Naive B cell (primary cell): ENCODE measurements around the gene HIVEP1. TPM values are rescaled to one million over a fixed set of nuclear protein-coding genes. Genes with fewer than 3 reads are reported as not detected.

Experiments
- ATAC-seq, 2 donors: fragments of 150-1000 bp; cut with Tn5 transposase; 2 replicates each; pipeline ENCODE4 v1.10.0; 2021; ENCODE audit warnings: low read depth in 2 of 2, mild to moderate bottlenecking in 2 of 2, moderate library complexity in 2 of 2
- DNase-seq: peaks from one replicate; pipeline ENCODE4 v3.0.0; 2022
- H3K27ac Mint-ChIP-seq, 6 donors: one replicate each; pipeline ENCODE4 v1.8.0; 2020 to 2022; ENCODE audit warnings: mild to moderate bottlenecking in 6 of 6, mixed read lengths in 6 of 6, moderate library complexity in 5 of 6, inconsistent platforms in 2 of 6
- H3K27me3 Mint-ChIP-seq, 3 donors: one replicate each; pipeline ENCODE4 v1.8.0; 2021 to 2022; ENCODE audit warnings: mixed read lengths in 3 of 3, mild to moderate bottlenecking in 1 of 3
- H3K36me3 Mint-ChIP-seq, 2 donors: one replicate each; pipeline ENCODE4 v1.8.0; 2020 to 2022; ENCODE audit warnings: mixed read lengths in 2 of 2, inconsistent platforms in 1 of 2, mild to moderate bottlenecking in 1 of 2
- H3K4me1 Mint-ChIP-seq, 3 donors: one replicate each; pipeline ENCODE4 v1.8.0; 2020 to 2022; ENCODE audit warnings: mixed read lengths in 3 of 3, inconsistent platforms in 1 of 3, mild to moderate bottlenecking in 1 of 3, moderate library complexity in 1 of 3
- H3K4me3 Mint-ChIP-seq, 8 donors: one replicate each; pipeline ENCODE4 v1.8.0; 2020 to 2022; ENCODE audit warnings: mild to moderate bottlenecking in 8 of 8, mixed read lengths in 8 of 8, moderate library complexity in 8 of 8, inconsistent platforms in 2 of 8
- H3K9me3 Mint-ChIP-seq, 7 donors: one replicate each; pipeline ENCODE4 v1.8.0; 2020 to 2022; ENCODE audit warnings: mixed read lengths in 7 of 7, mild to moderate bottlenecking in 5 of 7, inconsistent platforms in 2 of 7, moderate library complexity in 1 of 7
- polyA plus RNA-seq, 6 donors: library from polyadenylated mRNA; unstranded; fragments of 300-500 nt; fragmentation: Illumina TruSeq; gene quantifications; one replicate each; pipeline ENCODE4 v1.2.3, GENCODE V29; 2021; ENCODE audit warnings: low read depth in 6 of 6

The HIVEP1 gene
- polyA plus RNA-seq, 6 donors from 2014 or later = 8.2 to 10.2 (median 8.7) TPM; not detected in 1

DNA sequence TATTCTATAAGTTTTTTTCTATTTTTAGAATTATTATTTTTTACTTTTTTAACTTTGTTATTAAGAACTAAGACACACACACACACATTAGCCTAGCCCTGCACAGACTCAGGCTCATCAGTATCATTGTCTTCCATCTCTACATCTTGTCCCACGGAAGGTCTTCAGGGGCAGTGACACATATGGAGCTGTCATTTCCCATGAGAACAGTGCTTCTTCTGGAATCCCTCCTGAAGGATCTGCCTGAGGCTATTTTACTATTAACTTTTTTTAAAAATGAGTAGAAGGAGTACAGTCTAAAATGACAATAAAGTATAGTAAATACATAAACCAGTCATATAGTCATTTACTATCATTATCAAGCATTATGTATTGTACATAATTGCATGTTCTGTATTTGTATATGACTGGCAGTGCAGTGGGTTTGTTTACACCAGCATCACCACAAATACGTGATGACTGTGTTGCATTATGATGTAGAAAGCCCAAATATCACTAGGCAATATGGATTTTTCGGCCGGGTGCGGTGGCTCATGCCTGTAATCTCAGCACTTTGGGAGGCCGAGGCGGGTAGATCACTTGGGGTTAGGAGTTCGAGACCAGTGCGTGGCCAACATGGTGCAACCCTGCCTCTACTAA, 57.9 kb downstream of the HIVEP1 start:
- Mint-ChIP-seq H3K36me3 (peaks cover 0 to 7% of the 10 kb centered on the region in 2 donors), H3K27me3 (no peaks in the 10 kb centered on the region), H3K4me3 (no peak overlapping the region), H3K9me3 (no peaks in the 10 kb centered on the region), H3K4me1 (peaks cover 33 to 47% (median 34%) of the 10 kb centered on the region in 3 donors), H3K27ac (no peak overlapping the region)
- ATAC-seq (no peak), DNase-seq (no peak)

DNA sequence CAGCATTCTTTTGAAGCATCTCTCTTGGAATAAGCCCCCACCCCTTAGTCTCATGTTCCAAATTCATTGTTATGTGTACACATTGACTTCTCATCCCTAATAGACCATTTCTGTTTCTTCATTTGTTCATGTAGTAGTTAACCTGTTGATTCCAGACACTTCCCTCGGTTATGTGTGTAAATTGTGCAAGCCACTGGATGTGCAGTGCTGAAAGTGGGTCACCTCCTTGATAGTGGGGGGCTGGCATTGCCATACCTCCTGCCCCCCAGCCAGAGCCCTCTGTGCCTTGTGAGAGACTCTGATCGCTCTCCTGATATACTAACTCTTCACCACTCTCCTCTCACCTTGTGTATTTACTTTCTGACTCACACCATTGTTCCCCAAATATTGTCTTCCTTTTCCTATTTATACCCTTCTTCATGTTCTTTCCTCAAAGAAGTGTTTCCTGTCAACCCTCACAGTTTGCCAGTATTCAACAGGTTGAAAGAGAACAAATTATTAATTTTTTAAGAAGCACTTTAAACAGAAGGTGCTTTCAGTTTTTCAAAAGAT, 59.0 kb downstream of the HIVEP1 start:
- no peak for ATAC-seq
- DNase-seq = no peak
- Mint-ChIP-seq H3K9me3 (no peaks in the 10 kb centered on the region), H3K4me1 (peaks cover 26 to 40% (median 26%) of the 10 kb centered on the region in 3 donors), H3K27me3 (no peaks in the 10 kb centered on the region), H3K27ac (peak overlapping the region in 4 of 6 donors; percentile 21 to 78 (median 55)), H3K36me3 (peaks cover 0 to 7% of the 10 kb centered on the region in 2 donors), H3K4me3 (no peak overlapping the region)

DNA sequence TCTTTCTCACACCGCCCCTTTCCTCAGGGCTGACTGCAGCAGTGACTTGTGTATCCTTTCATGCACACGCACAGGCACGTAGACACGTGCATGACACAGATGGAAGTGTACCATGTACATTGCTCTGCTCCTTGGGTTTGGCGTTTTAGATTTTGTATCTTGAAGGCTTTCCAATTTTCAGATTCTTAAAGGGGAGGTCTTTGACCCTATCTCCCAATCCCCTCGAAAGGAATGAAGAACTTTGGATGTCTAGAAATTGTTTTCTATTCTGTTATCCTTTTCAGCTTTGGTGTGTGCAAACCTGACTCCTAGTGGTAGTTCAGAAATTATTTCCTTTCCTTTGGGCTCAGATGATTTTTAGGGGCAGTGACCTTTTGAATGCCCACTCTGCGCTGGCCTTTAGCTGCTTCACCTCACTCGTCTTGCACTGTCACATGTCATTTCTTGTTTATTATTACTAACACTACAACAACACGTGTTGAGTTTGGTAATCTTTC, 63.0 kb downstream of the HIVEP1 start:
- Mint-ChIP-seq H3K4me3 (no peak overlapping the region), H3K36me3 (peaks cover 5 to 7% of the 10 kb centered on the region in 2 donors), H3K27me3 (no peaks in the 10 kb centered on the region), H3K4me1 (peaks cover 24 to 35% (median 28%) of the 10 kb centered on the region in 3 donors), H3K27ac (peak overlapping the region in 3 of 6 donors; percentile 39 to 64 (median 41)), H3K9me3 (no peaks in the 10 kb centered on the region)
- ATAC-seq (no peak), DNase-seq (no peak)

DNA sequence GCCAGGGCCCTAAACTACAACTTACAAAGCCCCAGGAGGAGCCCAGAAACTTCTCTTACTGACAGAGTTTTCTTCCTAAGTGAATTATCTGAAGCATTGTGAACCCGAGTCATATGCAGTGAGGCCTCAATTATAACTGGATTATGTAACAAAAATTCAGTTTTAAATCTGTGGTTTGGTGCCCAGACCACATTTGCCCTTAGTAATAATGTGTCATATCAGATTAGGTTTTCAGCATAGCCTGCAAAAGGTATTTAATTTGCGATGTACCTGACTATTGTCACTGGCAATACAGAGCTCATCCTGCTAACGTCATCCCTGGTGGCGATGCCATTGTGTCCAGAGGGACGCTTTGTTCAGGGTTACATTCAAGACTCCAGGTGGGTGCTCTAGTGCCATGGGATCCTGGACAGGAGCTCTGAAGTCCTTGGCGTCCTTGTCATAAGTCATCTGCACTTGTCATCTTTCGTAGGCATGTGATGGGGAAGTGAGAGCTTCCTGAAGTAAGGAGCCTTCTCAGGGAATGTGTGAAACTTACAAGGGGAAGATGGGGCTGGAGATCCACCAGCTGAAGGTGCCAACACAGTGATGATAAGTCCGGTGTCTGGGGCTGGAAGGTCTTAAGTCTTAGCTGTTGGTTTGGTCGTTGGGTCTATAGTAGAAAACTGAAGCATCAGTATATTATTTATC, 65.1 kb downstream of the HIVEP1 start:
- H3K4me3 Mint-ChIP-seq = no peak overlapping the region
- peak overlapping the region in 2 of 6 donors; percentile 21 to 39 for H3K27ac Mint-ChIP-seq
- H3K4me1 Mint-ChIP-seq = peaks cover 33 to 38% (median 34%) of the 10 kb centered on the region in 3 donors

DNA sequence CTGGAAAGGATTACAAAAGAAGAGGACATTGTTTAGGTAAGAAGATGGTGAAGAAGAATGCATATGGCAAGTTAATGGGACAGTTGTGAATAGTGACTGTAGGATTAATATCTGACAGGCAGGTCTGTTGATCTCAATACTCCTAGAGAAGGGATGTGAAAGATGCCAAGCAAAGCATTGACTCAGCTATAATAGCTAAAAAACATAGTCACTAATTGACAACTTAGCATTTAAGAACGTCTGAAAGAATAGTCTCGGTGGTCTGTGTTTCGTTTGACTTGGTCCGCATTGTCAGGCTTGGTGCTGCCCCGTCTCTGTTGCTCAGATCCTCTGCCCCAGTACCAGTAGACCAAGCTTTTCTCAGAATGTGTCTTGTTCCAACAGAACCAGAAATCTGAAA, 65.9 kb downstream of the HIVEP1 start:
- peaks cover 0 to 5% of the 10 kb centered on the region in 2 donors for H3K36me3 Mint-ChIP-seq
- ATAC-seq = no peak
- peaks cover 28 to 41% (median 37%) of the 10 kb centered on the region in 3 donors for H3K4me1 Mint-ChIP-seq
- peak overlapping the region in 2 of 6 donors; percentile 21 to 27 for H3K27ac Mint-ChIP-seq
- no peak overlapping the region for H3K4me3 Mint-ChIP-seq
- no peaks in the 10 kb centered on the region for H3K27me3 Mint-ChIP-seq
- no peaks in the 10 kb centered on the region for H3K9me3 Mint-ChIP-seq
- DNase-seq = no peak

More for the DNA sequence above, 65.1 kb downstream of the HIVEP1 start:
- Mint-ChIP-seq H3K27me3 (no peaks in the 10 kb centered on the region), H3K9me3 (no peaks in the 10 kb centered on the region), H3K36me3 (peaks cover 5% of the 10 kb centered on the region in 2 donors)
- DNase-seq (no peak), ATAC-seq (no peak)

DNA sequence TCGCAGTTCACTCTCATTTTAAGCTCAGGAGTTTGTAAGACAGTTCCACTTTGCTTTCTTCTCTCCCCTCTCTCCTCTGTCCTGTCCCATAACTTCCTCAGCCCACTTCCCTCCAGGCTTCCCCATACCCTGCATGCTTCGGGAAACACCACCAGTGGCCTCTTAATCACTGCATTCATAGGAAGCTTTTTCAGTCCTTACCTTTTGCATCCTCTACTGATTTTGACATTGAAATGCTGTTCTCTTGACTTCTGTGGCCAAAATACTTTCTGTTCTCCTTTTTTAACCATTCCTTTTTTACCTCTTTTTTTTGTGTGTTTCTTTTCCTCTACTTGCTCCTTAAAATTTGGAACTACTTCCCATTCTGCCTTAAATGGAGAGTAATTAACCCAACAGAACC, 69.7 kb downstream of the HIVEP1 start:
- H3K27me3 Mint-ChIP-seq = no peaks in the 10 kb centered on the region
- peaks cover 0 to 5% of the 10 kb centered on the region in 2 donors for H3K36me3 Mint-ChIP-seq
- H3K9me3 Mint-ChIP-seq = no peaks in the 10 kb centered on the region
- H3K27ac Mint-ChIP-seq = peak overlapping the region; percentile 52 to 88 (median 66)
- H3K4me3 Mint-ChIP-seq = peak overlapping the region in 6 of 8 donors; percentile 6 to 89 (median 44)
- DNase-seq (no peak), ATAC-seq (peak; percentile 37)
- peaks cover 36 to 54% (median 39%) of the 10 kb centered on the region in 3 donors for H3K4me1 Mint-ChIP-seq

DNA sequence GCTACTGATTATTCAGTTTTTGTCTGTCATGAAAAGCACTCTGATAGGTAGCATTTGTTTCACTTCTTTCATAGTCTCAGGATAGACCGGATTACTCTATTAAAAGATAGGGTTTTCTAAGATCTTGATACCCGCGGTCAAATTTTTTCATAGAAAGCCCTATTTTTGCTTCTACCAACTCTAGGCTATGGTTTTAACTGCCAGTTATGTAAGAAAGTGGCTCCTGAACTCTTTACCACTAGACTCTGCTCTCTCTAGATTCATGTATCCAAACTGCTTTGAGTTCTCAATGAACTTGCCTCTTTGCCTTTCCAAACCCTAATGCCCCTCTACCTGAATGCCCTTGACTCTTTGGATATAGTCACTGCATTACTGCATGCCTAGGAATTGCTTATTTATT, 70.3 kb downstream of the HIVEP1 start:
- H3K27me3 Mint-ChIP-seq = no peaks in the 10 kb centered on the region
- peaks cover 36 to 53% (median 39%) of the 10 kb centered on the region in 3 donors for H3K4me1 Mint-ChIP-seq
- DNase-seq (no peak), ATAC-seq (no peak)
- peak overlapping the region in 1 of 6 donors; percentile 66 for H3K27ac Mint-ChIP-seq
- H3K4me3 Mint-ChIP-seq = no peak overlapping the region
- H3K36me3 Mint-ChIP-seq = peaks cover 0 to 5% of the 10 kb centered on the region in 2 donors
- no peaks in the 10 kb centered on the region for H3K9me3 Mint-ChIP-seq

DNA sequence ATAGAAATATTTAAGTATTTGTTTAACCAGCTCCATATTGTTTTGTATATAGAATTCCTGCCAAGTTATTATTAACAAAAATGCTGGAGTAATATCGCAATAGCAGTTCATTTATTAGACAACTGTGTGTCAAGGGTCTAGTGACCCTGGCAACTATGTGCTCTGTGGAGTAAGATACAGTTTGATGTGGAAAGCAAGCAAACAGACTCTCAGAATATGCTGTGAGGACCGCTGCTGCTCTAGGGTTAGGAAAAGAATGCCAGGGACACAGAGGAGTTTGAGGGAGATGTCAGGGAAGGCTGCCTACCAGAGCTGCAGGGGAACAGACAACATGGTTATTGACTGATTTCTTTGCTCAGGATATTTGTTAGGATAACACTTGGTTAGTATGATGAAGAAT, 71.2 kb downstream of the HIVEP1 start:
- Mint-ChIP-seq H3K4me3 (no peak overlapping the region), H3K4me1 (peaks cover 36 to 51% (median 39%) of the 10 kb centered on the region in 3 donors), H3K27me3 (no peaks in the 10 kb centered on the region), H3K9me3 (no peaks in the 10 kb centered on the region), H3K36me3 (no peaks in the 10 kb centered on the region), H3K27ac (peak overlapping the region in 1 of 6 donors; percentile 67)
- ATAC-seq (no peak), DNase-seq (no peak)

DNA sequence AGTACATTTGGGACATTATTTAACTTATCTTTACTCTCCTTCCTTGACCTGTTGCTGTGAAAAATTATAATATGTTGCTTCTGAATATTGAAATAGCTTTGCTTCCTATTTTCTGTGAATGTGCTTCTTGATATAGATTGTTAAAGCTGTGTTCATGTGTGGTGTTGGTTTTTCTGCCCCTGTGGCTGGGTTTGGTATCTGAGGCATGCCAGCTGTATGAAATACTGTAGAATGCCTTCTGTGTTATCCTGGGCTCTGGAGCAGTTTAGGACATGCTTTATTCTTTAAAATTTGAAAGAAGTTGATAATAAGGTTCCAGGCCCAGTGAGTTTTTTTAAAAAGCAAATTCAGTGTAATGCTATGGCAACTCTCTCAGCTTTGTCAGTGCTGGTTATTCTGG, 71.7 kb downstream of the HIVEP1 start:
- no peak for ATAC-seq

DNA sequence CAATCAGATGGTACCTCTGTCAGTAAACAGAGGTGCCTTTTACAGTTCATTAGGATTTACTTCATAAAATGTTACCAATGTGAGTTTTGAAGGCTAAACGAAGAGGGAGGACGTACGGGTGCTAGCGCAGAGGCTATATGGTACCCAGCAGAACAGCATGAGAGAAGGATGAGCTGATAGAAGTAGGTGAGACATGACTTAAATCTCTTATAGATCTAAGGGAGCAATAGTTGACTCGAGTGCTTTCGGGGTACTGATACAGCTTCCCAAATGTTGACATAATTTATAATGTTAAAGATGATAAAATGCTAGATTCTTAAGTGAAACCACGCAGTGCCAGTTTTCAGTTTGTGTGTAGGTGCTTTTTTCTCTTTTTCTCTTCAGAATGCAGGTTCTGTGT, 72.6 kb downstream of the HIVEP1 start:
- peak overlapping the region in 4 of 6 donors; percentile 1 to 44 (median 25) for H3K27ac Mint-ChIP-seq
- no peaks in the 10 kb centered on the region for H3K36me3 Mint-ChIP-seq
- ATAC-seq (no peak), DNase-seq (no peak)
- H3K4me3 Mint-ChIP-seq = no peak overlapping the region
- no peaks in the 10 kb centered on the region for H3K9me3 Mint-ChIP-seq
- H3K4me1 Mint-ChIP-seq = peaks cover 36 to 51% (median 39%) of the 10 kb centered on the region in 3 donors
- no peaks in the 10 kb centered on the region for H3K27me3 Mint-ChIP-seq

More for the DNA sequence above, 71.7 kb downstream of the HIVEP1 start:
- Mint-ChIP-seq H3K27me3 (no peaks in the 10 kb centered on the region), H3K4me3 (no peak overlapping the region), H3K4me1 (peaks cover 36 to 51% (median 39%) of the 10 kb centered on the region in 3 donors), H3K27ac (peak overlapping the region in 4 of 6 donors; percentile 2 to 94 (median 49)), H3K9me3 (no peaks in the 10 kb centered on the region), H3K36me3 (no peaks in the 10 kb centered on the region)
- no peak for DNase-seq

DNA sequence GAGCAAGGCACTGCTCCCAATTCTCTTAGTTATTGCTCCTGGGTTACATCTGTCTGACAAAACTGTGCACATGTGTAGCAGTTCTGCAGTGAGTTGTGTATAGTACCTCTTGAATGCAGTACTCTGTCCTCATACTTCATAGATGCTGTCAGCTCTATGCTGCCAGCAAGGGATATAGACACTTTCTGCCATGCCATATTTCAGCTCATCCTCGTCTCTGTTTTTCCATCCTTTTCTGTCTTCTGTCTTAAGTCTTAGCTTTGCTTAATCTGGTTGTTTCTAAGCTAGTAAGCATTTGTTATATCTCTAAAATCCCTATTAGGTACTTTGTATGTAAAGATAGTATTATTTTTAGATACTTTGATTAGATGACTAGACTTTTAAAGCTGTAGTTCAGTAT, 76.4 kb downstream of the HIVEP1 start:
- DNase-seq (no peak), ATAC-seq (no peak)
- H3K4me3 Mint-ChIP-seq = no peak overlapping the region
- peaks cover 12 to 21% (median 18%) of the 10 kb centered on the region in 3 donors for H3K4me1 Mint-ChIP-seq
- no peaks in the 10 kb centered on the region for H3K27me3 Mint-ChIP-seq
- H3K36me3 Mint-ChIP-seq = no peaks in the 10 kb centered on the region
- H3K27ac Mint-ChIP-seq = peak overlapping the region in 1 of 6 donors; percentile 55
- peaks cover 0 to 5% (median 0%) of the 10 kb centered on the region in 7 donors for H3K9me3 Mint-ChIP-seq

DNA sequence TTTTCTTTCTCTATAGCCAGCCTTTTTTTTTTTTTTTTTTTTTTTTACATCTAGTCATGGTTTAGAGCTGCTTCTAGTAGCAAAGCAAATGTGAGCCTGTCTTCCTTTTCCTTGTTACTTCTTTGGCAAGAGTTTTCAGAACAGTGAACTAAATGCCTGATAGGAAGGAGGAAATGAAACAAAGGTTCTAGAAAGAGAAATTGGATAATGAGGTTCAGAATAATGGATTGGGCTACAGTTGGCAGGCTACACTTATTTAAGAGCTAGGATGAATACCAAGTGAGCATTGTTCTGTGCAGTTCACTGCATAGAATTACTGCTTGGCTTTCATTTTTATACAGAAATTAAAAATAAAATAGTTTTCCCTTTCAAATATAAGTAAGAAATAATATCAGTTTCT, 78.6 kb downstream of the HIVEP1 start:
- Mint-ChIP-seq H3K27ac (peak overlapping the region in 1 of 6 donors; percentile 8), H3K27me3 (no peaks in the 10 kb centered on the region), H3K4me3 (no peak overlapping the region), H3K4me1 (peaks cover 0 to 12% (median 9%) of the 10 kb centered on the region in 3 donors), H3K9me3 (peaks cover 0 to 5% (median 0%) of the 10 kb centered on the region in 7 donors), H3K36me3 (no peaks in the 10 kb centered on the region)
- no peak for DNase-seq
- no peak for ATAC-seq

DNA sequence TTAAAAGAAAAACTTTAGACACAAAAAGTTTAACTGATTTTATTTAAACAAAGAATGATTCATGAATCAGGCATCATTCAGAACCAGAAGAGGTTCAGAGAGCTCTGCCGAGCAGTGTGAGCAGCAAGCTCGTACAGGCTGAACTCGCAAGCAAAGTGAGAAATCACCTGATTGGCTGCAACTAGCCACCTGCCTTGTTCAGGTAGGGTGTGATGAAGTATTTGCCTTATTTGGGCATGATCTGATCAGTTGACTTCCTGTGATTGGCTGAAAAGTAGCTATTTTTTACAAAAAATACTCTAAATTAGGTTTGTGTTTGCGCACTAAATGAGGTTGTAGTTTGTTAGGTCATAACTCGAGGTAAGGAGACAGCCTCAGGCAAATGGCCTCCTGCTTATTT, 80.7 kb downstream of the HIVEP1 start:
- Mint-ChIP-seq H3K9me3 (peaks cover 0 to 5% (median 0%) of the 10 kb centered on the region in 7 donors), H3K36me3 (no peaks in the 10 kb centered on the region), H3K4me1 (peaks cover 0 to 12% (median 5%) of the 10 kb centered on the region in 3 donors), H3K27ac (no peak overlapping the region), H3K27me3 (no peaks in the 10 kb centered on the region), H3K4me3 (no peak overlapping the region)
- ATAC-seq (no peak), DNase-seq (no peak)
